ENCODE results near the gene ZNF385A.

ZNF385A gene

GRCh38 chr12:54392485-54393206 is 8.1 kb upstream of the ZNF385A start:
- peaks cover 40 to 67% of the 10 kb centered on the region in 2 donors for H3K4me1 Mint-ChIP-seq
- H3K9me3 Mint-ChIP-seq = no peaks in the 10 kb centered on the region
- no peak for DNase-seq
- no peaks in the 10 kb centered on the region for H3K27me3 Mint-ChIP-seq
- no peak overlapping the region for H3K4me3 Mint-ChIP-seq
- ATAC-seq (replicated peaks) = no peak
- H3K27ac Mint-ChIP-seq = no peak overlapping the region
- no peaks in the 10 kb centered on the region for H3K36me3 Mint-ChIP-seq

GRCh38 chr12:54390668-54391551 is 6.4 kb upstream of the ZNF385A start:
- ATAC-seq (replicated peaks) (peak; percentile 70 to 80), DNase-seq (peak; percentile 37)
- no peaks in the 10 kb centered on the region for H3K27me3 Mint-ChIP-seq
- H3K9me3 Mint-ChIP-seq = no peaks in the 10 kb centered on the region
- peak overlapping the region; percentile 83 to 86 for H3K4me3 Mint-ChIP-seq
- H3K4me1 Mint-ChIP-seq = peaks cover 49 to 76% of the 10 kb centered on the region in 2 donors
- H3K27ac Mint-ChIP-seq = peak overlapping the region; percentile 31
- H3K36me3 Mint-ChIP-seq = no peaks in the 10 kb centered on the region

- H3K27ac Mint-ChIP-seq = peak overlapping the region; percentile 4
- H3K4me3 Mint-ChIP-seq = peak overlapping the region; percentile 66 to 86
- DNase-seq (no peak), ATAC-seq (replicated peaks) (no peak)
- no peaks in the 10 kb centered on the region for H3K9me3 Mint-ChIP-seq
- peaks cover 54 to 83% of the 10 kb centered on the region in 2 donors for H3K4me1 Mint-ChIP-seq
- H3K27me3 Mint-ChIP-seq = no peaks in the 10 kb centered on the region
- no peaks in the 10 kb centered on the region for H3K36me3 Mint-ChIP-seq
Measured at GRCh38 chr12:54390176-54390667, 5.7 kb upstream of the ZNF385A start.

GRCh38 chr12:54389607-54390175 is 5.2 kb upstream of the ZNF385A start:
- peak overlapping the region; percentile 18 to 39 for H3K4me3 Mint-ChIP-seq
- H3K4me1 Mint-ChIP-seq = peaks cover 59 to 88% of the 10 kb centered on the region in 2 donors
- DNase-seq (no peak), ATAC-seq (replicated peaks) (no peak)
- no peaks in the 10 kb centered on the region for H3K36me3 Mint-ChIP-seq
- no peaks in the 10 kb centered on the region for H3K9me3 Mint-ChIP-seq
- H3K27me3 Mint-ChIP-seq = no peaks in the 10 kb centered on the region
- H3K27ac Mint-ChIP-seq = peak overlapping the region; percentile 4

GRCh38 chr12:54389134-54389508 is 4.6 kb upstream of the ZNF385A start:
- no peak overlapping the region for H3K27ac Mint-ChIP-seq
- no peak overlapping the region for H3K4me3 Mint-ChIP-seq
- DNase-seq = no peak
- no peaks in the 10 kb centered on the region for H3K27me3 Mint-ChIP-seq
- H3K9me3 Mint-ChIP-seq = no peaks in the 10 kb centered on the region
- no peak for ATAC-seq (replicated peaks)
- H3K4me1 Mint-ChIP-seq = peaks cover 63 to 92% of the 10 kb centered on the region in 2 donors
- no peaks in the 10 kb centered on the region for H3K36me3 Mint-ChIP-seq

- H3K9me3 Mint-ChIP-seq = no peaks in the 10 kb centered on the region
- ATAC-seq (replicated peaks) = no peak
- H3K4me3 Mint-ChIP-seq = no peak overlapping the region
- H3K4me1 Mint-ChIP-seq = peaks cover 63 to 92% of the 10 kb centered on the region in 2 donors
- no peak overlapping the region for H3K27ac Mint-ChIP-seq
- H3K36me3 Mint-ChIP-seq = no peaks in the 10 kb centered on the region
- no peaks in the 10 kb centered on the region for H3K27me3 Mint-ChIP-seq
- DNase-seq = no peak
Measured at GRCh38 chr12:54388237-54389133, 4.0 kb upstream of the ZNF385A start.

- no peaks in the 10 kb centered on the region for H3K9me3 Mint-ChIP-seq
- no peaks in the 10 kb centered on the region for H3K36me3 Mint-ChIP-seq
- DNase-seq (no peak), ATAC-seq (replicated peaks) (no peak)
- H3K27ac Mint-ChIP-seq = no peak overlapping the region
- no peak overlapping the region for H3K4me3 Mint-ChIP-seq
- H3K27me3 Mint-ChIP-seq = no peaks in the 10 kb centered on the region
- H3K4me1 Mint-ChIP-seq = peaks cover 63 to 84% of the 10 kb centered on the region in 2 donors
Measured at GRCh38 chr12:54387114-54387467, 2.6 kb upstream of the ZNF385A start.

- Mint-ChIP-seq H3K4me3 (no peak overlapping the region), H3K27me3 (no peaks in the 10 kb centered on the region), H3K27ac (no peak overlapping the region), H3K9me3 (no peaks in the 10 kb centered on the region), H3K4me1 (peaks cover 60 to 79% of the 10 kb centered on the region in 2 donors), H3K36me3 (no peaks in the 10 kb centered on the region)
- DNase-seq (no peak), ATAC-seq (replicated peaks) (no peak)
Measured at GRCh38 chr12:54386403-54387113, 2.0 kb upstream of the ZNF385A start.

GRCh38 chr12:54385251-54385914 is 850 bp upstream of the ZNF385A start:
- H3K27me3 Mint-ChIP-seq = no peaks in the 10 kb centered on the region
- peak; percentile 69 to 75 for ATAC-seq (replicated peaks)

GRCh38 chr12:54383041-54383609 is 1.4 kb downstream of the ZNF385A start:
- no peak for DNase-seq
- ATAC-seq (replicated peaks) = no peak
- H3K27me3 Mint-ChIP-seq = no peaks in the 10 kb centered on the region
- H3K27ac Mint-ChIP-seq = no peak overlapping the region
- H3K36me3 Mint-ChIP-seq = no peaks in the 10 kb centered on the region
- no peaks in the 10 kb centered on the region for H3K9me3 Mint-ChIP-seq
- peaks cover 59% of the 10 kb centered on the region in 2 donors for H3K4me1 Mint-ChIP-seq
- H3K4me3 Mint-ChIP-seq = no peak overlapping the region

More at GRCh38 chr12:54385251-54385914, 850 bp upstream of the ZNF385A start:
- Mint-ChIP-seq H3K4me1 (peaks cover 63 to 67% of the 10 kb centered on the region in 2 donors), H3K4me3 (peak overlapping the region; percentile 5 to 42), H3K36me3 (no peaks in the 10 kb centered on the region), H3K9me3 (no peaks in the 10 kb centered on the region), H3K27ac (peak overlapping the region; percentile 68)
- DNase-seq = peak; percentile 60

- DNase-seq (no peak), ATAC-seq (replicated peaks) (no peak)
- Mint-ChIP-seq H3K4me1 (peaks cover 47 to 49% of the 10 kb centered on the region in 2 donors), H3K4me3 (no peak overlapping the region), H3K27ac (no peak overlapping the region), H3K27me3 (no peaks in the 10 kb centered on the region), H3K36me3 (no peaks in the 10 kb centered on the region), H3K9me3 (no peaks in the 10 kb centered on the region)
Measured at GRCh38 chr12:54381136-54381535, 3.4 kb downstream of the ZNF385A start.

- H3K27me3 Mint-ChIP-seq = no peaks in the 10 kb centered on the region
- peak overlapping the region; percentile 7 for H3K27ac Mint-ChIP-seq
- peak overlapping the region; percentile 60 to 61 for H3K4me3 Mint-ChIP-seq
- H3K36me3 Mint-ChIP-seq = no peaks in the 10 kb centered on the region
- H3K4me1 Mint-ChIP-seq = peaks cover 36% of the 10 kb centered on the region in 2 donors
- peak; percentile 82 to 84 for ATAC-seq (replicated peaks)
- peak; percentile 79 for DNase-seq
- H3K9me3 Mint-ChIP-seq = no peaks in the 10 kb centered on the region
Measured at GRCh38 chr12:54379398-54380201, 4.9 kb downstream of the ZNF385A start.

Data from stimulated activated naive B cell treated with anti-CD40 and anti-IgM and Interleukin-4, amounts not matched to agents 10 μg/mL and 1 μg/mL and 100 μg/mL, for 72 hours (primary cell).